ENCODE data around the gene CTDSP1. TPM values are rescaled to one million over a fixed set of nuclear protein-coding genes. Genes with fewer than 3 reads are reported as not detected.

The CTDSP1 gene
- total and polyA plus RNA-seq, 9 donors = 64.9 to 115 (median 93.3) TPM

- H3K36me3 ChIP-seq (ENCODE audit: control insufficient read depth, insufficient read depth, low read length) = peaks cover 44% of the 10 kb centered on the region
- peaks cover 50% of the 10 kb centered on the region for H3K4me1 ChIP-seq (ENCODE audit: control insufficient read depth, insufficient read depth, low read length)
- no peaks in the 10 kb centered on the region for H3K27me3 ChIP-seq (ENCODE audit: control insufficient read depth, insufficient read depth, low read length)
- no peaks in the 10 kb centered on the region for H3K9me3 ChIP-seq (replicated peaks; ENCODE audit: control insufficient read depth, low read depth, low read length)
- no CpG with 5 or more reads among the region's 8 CpGs for WGBS (ENCODE audit: insufficient coverage)
- no peak overlapping the region for H3K4me3 ChIP-seq (ENCODE audit: low read length)
- DNase-seq = peak; percentile 42
- H3K27ac ChIP-seq (ENCODE audit: low read length) = peak overlapping the region; percentile 93
These were observed 5.5 kb downstream of the CTDSP1 start for GRCh38 chr2:218405086-218405745.

GRCh38 chr2:218405746-218406208, 6.1 kb downstream of the CTDSP1 start:
- Histone ChIP-seq H3K4me1 (ENCODE audit: control insufficient read depth, insufficient read depth, low read length) (peaks cover 50% of the 10 kb centered on the region), H3K9me3 (replicated peaks; ENCODE audit: control insufficient read depth, low read depth, low read length) (no peaks in the 10 kb centered on the region)

GRCh38 chr2:218406209-218406948, 6.7 kb downstream of the CTDSP1 start:
- H3K4me3 ChIP-seq (ENCODE audit: low read length) = peak overlapping the region; percentile 43
- peak overlapping the region; percentile 96 for H3K27ac ChIP-seq (ENCODE audit: low read length)
- peaks cover 45% of the 10 kb centered on the region for H3K4me1 ChIP-seq (ENCODE audit: control insufficient read depth, insufficient read depth, low read length)
- no peaks in the 10 kb centered on the region for H3K9me3 ChIP-seq (replicated peaks; ENCODE audit: control insufficient read depth, low read depth, low read length)
- peak; percentile 98 for DNase-seq
- 0% methylated on average over 47 of the region's 56 CpGs for WGBS (ENCODE audit: insufficient coverage)
- H3K36me3 ChIP-seq (ENCODE audit: control insufficient read depth, insufficient read depth, low read length) = peaks cover 41% of the 10 kb centered on the region
- no peaks in the 10 kb centered on the region for H3K27me3 ChIP-seq (ENCODE audit: control insufficient read depth, insufficient read depth, low read length)

More at GRCh38 chr2:218405746-218406208, 6.1 kb downstream of the CTDSP1 start:
- 1% methylated on average over 10 of the region's 15 CpGs for WGBS (ENCODE audit: insufficient coverage)
- no peaks in the 10 kb centered on the region for H3K27me3 ChIP-seq (ENCODE audit: control insufficient read depth, insufficient read depth, low read length)
- peak overlapping the region; percentile 93 for H3K27ac ChIP-seq (ENCODE audit: low read length)
- H3K4me3 ChIP-seq (ENCODE audit: low read length) = peak overlapping the region; percentile 42
- H3K36me3 ChIP-seq (ENCODE audit: control insufficient read depth, insufficient read depth, low read length) = peaks cover 44% of the 10 kb centered on the region
- peak; percentile 68 for DNase-seq

- peak; percentile 79 for DNase-seq
- 2% methylated on average over 8 of the region's 13 CpGs for WGBS (ENCODE audit: insufficient coverage)
- Histone ChIP-seq H3K36me3 (ENCODE audit: control insufficient read depth, insufficient read depth, low read length) (peaks cover 34% of the 10 kb centered on the region), H3K4me1 (ENCODE audit: control insufficient read depth, insufficient read depth, low read length) (peaks cover 37% of the 10 kb centered on the region), H3K9me3 (replicated peaks; ENCODE audit: control insufficient read depth, low read depth, low read length) (no peaks in the 10 kb centered on the region), H3K27me3 (ENCODE audit: control insufficient read depth, insufficient read depth, low read length) (no peaks in the 10 kb centered on the region), H3K27ac (ENCODE audit: low read length) (peak overlapping the region; percentile 96), H3K4me3 (ENCODE audit: low read length) (peak overlapping the region; percentile 43)
These were observed 7.4 kb downstream of the CTDSP1 start for GRCh38 chr2:218406949-218407618.

GRCh38 chr2:218407717-218408116, 8.0 kb downstream of the CTDSP1 start:
- peaks cover 28% of the 10 kb centered on the region for H3K36me3 ChIP-seq (ENCODE audit: control insufficient read depth, insufficient read depth, low read length)
- H3K4me1 ChIP-seq (ENCODE audit: control insufficient read depth, insufficient read depth, low read length) = peaks cover 33% of the 10 kb centered on the region
- no peak overlapping the region for H3K4me3 ChIP-seq (ENCODE audit: low read length)
- no peaks in the 10 kb centered on the region for H3K27me3 ChIP-seq (ENCODE audit: control insufficient read depth, insufficient read depth, low read length)
- no peaks in the 10 kb centered on the region for H3K9me3 ChIP-seq (replicated peaks; ENCODE audit: control insufficient read depth, low read depth, low read length)
- DNase-seq = peak; percentile 39
- 80% methylated on average over 5 of the region's 8 CpGs for WGBS (ENCODE audit: insufficient coverage)
- H3K27ac ChIP-seq (ENCODE audit: low read length) = no peak overlapping the region

GRCh38 chr2:218418321-218418716, 18.7 kb downstream of the CTDSP1 start:
- no peaks in the 10 kb centered on the region for H3K9me3 ChIP-seq (replicated peaks; ENCODE audit: control insufficient read depth, low read depth, low read length)
- no peak for DNase-seq
- no CpG with 5 or more reads among the region's 5 CpGs for WGBS (ENCODE audit: insufficient coverage)
- H3K27me3 ChIP-seq (ENCODE audit: control insufficient read depth, insufficient read depth, low read length) = peaks cover 4% of the 10 kb centered on the region
- no peaks in the 10 kb centered on the region for H3K36me3 ChIP-seq (ENCODE audit: control insufficient read depth, insufficient read depth, low read length)
- no peak overlapping the region for H3K27ac ChIP-seq (ENCODE audit: low read length)
- no peak overlapping the region for H3K4me3 ChIP-seq (ENCODE audit: low read length)
- no peaks in the 10 kb centered on the region for H3K4me1 ChIP-seq (ENCODE audit: control insufficient read depth, insufficient read depth, low read length)

- Histone ChIP-seq H3K36me3 (ENCODE audit: control insufficient read depth, insufficient read depth, low read length) (no peaks in the 10 kb centered on the region), H3K4me3 (ENCODE audit: low read length) (no peak within 1 kb of the TSS), H3K9me3 (replicated peaks; ENCODE audit: control insufficient read depth, low read depth, low read length) (no peaks in the 10 kb centered on the region), H3K27me3 (ENCODE audit: control insufficient read depth, insufficient read depth, low read length) (peaks cover 4% of the 10 kb centered on the region), H3K27ac (ENCODE audit: low read length) (no peak within 1 kb of the TSS), H3K4me1 (ENCODE audit: control insufficient read depth, insufficient read depth, low read length) (no peaks in the 10 kb centered on the region)
- DNase-seq = no peak
- 63% methylated on average over 9 of the region's 9 CpGs for WGBS (ENCODE audit: insufficient coverage)
These were observed 19.2 kb downstream of the CTDSP1 start, which contains the start of gene VIL1 for GRCh38 chr2:218418717-218419458. TSS of gene VIL1 (plus strand) at chr2:218419123. CDS start at chr2:218423779, 4,656 bp downstream.

GRCh38 chr2:218419630-218420216, 20.1 kb downstream of the CTDSP1 start:
- no peak for DNase-seq
- 70% methylated on average over 4 of the region's 7 CpGs for WGBS (ENCODE audit: insufficient coverage)
- H3K27ac ChIP-seq (ENCODE audit: low read length) = no peak overlapping the region
- no peak overlapping the region for H3K4me3 ChIP-seq (ENCODE audit: low read length)
- no peaks in the 10 kb centered on the region for H3K4me1 ChIP-seq (ENCODE audit: control insufficient read depth, insufficient read depth, low read length)
- H3K27me3 ChIP-seq (ENCODE audit: control insufficient read depth, insufficient read depth, low read length) = peaks cover 4% of the 10 kb centered on the region
- no peaks in the 10 kb centered on the region for H3K9me3 ChIP-seq (replicated peaks; ENCODE audit: control insufficient read depth, low read depth, low read length)
- H3K36me3 ChIP-seq (ENCODE audit: control insufficient read depth, insufficient read depth, low read length) = no peaks in the 10 kb centered on the region

- H3K9me3 ChIP-seq (replicated peaks; ENCODE audit: control insufficient read depth, low read depth, low read length) = no peaks in the 10 kb centered on the region
- DNase-seq = no peak
- H3K27ac ChIP-seq (ENCODE audit: low read length) = no peak overlapping the region
- H3K4me1 ChIP-seq (ENCODE audit: control insufficient read depth, insufficient read depth, low read length) = no peaks in the 10 kb centered on the region
- H3K27me3 ChIP-seq (ENCODE audit: control insufficient read depth, insufficient read depth, low read length) = peaks cover 4% of the 10 kb centered on the region
- 65% methylated on average over 2 of the region's 2 CpGs for WGBS (ENCODE audit: insufficient coverage)
- H3K36me3 ChIP-seq (ENCODE audit: control insufficient read depth, insufficient read depth, low read length) = no peaks in the 10 kb centered on the region
- no peak overlapping the region for H3K4me3 ChIP-seq (ENCODE audit: low read length)
These were observed 21.4 kb downstream of the CTDSP1 start for GRCh38 chr2:218421027-218421426.
